ENCODE results near the gene LRRC36. TPM values are rescaled to one million over a fixed set of nuclear protein-coding genes. Genes with fewer than 3 reads are reported as not detected.

The LRRC36 gene
- total RNA-seq, 1 experiment from 2014 or later, result not detected

GRCh38 chr16:67394155-67395104 lies 67.8 kb downstream of the LRRC36 start:
- no peaks in the 10 kb centered on the region for H3K36me3 ChIP-seq (ENCODE audit: low read depth, low read length)
- no peaks in the 10 kb centered on the region for H4K20me1 ChIP-seq (ENCODE audit: low read length)
- no TSS peak for BruUV-seq (replicated peaks)
- no peak overlapping the region for H3K4me2 ChIP-seq (ENCODE audit: low read length)
- no peak overlapping the region for H3K27ac ChIP-seq (ENCODE audit: low read length)
- no peak overlapping the region for H2AFZ ChIP-seq (ENCODE audit: low read length)
- no peak for DNase-seq
- no peaks in the 10 kb centered on the region for H3K27me3 ChIP-seq (ENCODE audit: low read length)
- no peaks in the 10 kb centered on the region for H3F3A ChIP-seq (ENCODE audit: low read length, unreplicated experiment)
- peaks cover 5% of the 10 kb centered on the region; the same call in 1 of the 2 replicates for H3K4me1 ChIP-seq (ENCODE audit: insufficient read depth, low read length)
- no peaks in the 10 kb centered on the region for H3K9me2 ChIP-seq (replicated peaks; ENCODE audit: low read length)
- TF ChIP-seq EZH2phosphoT487 (IDR thresholded peaks at IDR 0.05; ENCODE audit: borderline replicate concordance, low read length) (no peak), EZH2 (IDR thresholded peaks at IDR 0.05; ENCODE audit: low read length, unreplicated experiment) (no peak), CTCF (conservative IDR thresholded peaks at IDR 0.05; ENCODE audit: low read depth, low read length) (no peak)
- no peak overlapping the region for H3K9ac ChIP-seq (ENCODE audit: low read length)
- intact Hi-C loops (cut with micrococcal nuclease), result loop anchor here (10.0 kb wide), 1 partner anchor 50 kb away; no protein-coding TSS in a partner anchor
- no peak overlapping the region for H3K4me3 ChIP-seq (ENCODE audit: low read length)
- no peaks in the 10 kb centered on the region for H3K9me3 ChIP-seq (ENCODE audit: low read length)
- CTCF ChIA-PET, result interaction anchor here (0.7 kb wide), 1 partner anchor 134 kb away, joined by 6 read pairs; no protein-coding TSS in a partner anchor
- H3K79me2 ChIP-seq (ENCODE audit: low read length), result no peaks in the 10 kb centered on the region
- ATAC-seq, result no peak
- POLR2A ChIA-PET (ENCODE audit: unreplicated experiment), result no interaction called here

GRCh38 chr16:67395105-67395457 lies 68.5 kb downstream of the LRRC36 start:
- H2AFZ ChIP-seq (ENCODE audit: low read length), result no peak overlapping the region
- no peaks in the 10 kb centered on the region for H3K9me3 ChIP-seq (ENCODE audit: low read length)
- no peaks in the 10 kb centered on the region for H3K9me2 ChIP-seq (replicated peaks; ENCODE audit: low read length)
- BruUV-seq (replicated peaks), result no TSS peak
- intact Hi-C loops (cut with micrococcal nuclease), result loop anchor here (10.0 kb wide), 1 partner anchor 50 kb away; no protein-coding TSS in a partner anchor
- no peak overlapping the region for H3K27ac ChIP-seq (ENCODE audit: low read length)
- no peaks in the 10 kb centered on the region for H3K27me3 ChIP-seq (ENCODE audit: low read length)
- H3K4me3 ChIP-seq (ENCODE audit: low read length), result no peak overlapping the region
- DNase-seq (no peak), ATAC-seq (no peak)
- no peak overlapping the region for H3K4me2 ChIP-seq (ENCODE audit: low read length)
- no peak overlapping the region for H3K9ac ChIP-seq (ENCODE audit: low read length)
- no peaks in the 10 kb centered on the region for H3K79me2 ChIP-seq (ENCODE audit: low read length)
- POLR2A ChIA-PET (ENCODE audit: unreplicated experiment), result no interaction called here
- CTCF ChIA-PET, result no interaction called here
- no peaks in the 10 kb centered on the region for H3F3A ChIP-seq (ENCODE audit: low read length, unreplicated experiment)
- TF ChIP-seq EZH2phosphoT487 (IDR thresholded peaks at IDR 0.05; ENCODE audit: borderline replicate concordance, low read length) (no peak), EZH2 (IDR thresholded peaks at IDR 0.05; ENCODE audit: low read length, unreplicated experiment) (no peak), CTCF (conservative IDR thresholded peaks at IDR 0.05; ENCODE audit: low read depth, low read length) (no peak)
- H4K20me1 ChIP-seq (ENCODE audit: low read length), result no peaks in the 10 kb centered on the region
- H3K4me1 ChIP-seq (ENCODE audit: insufficient read depth, low read length), result peaks cover 5% of the 10 kb centered on the region; the same call in 1 of the 2 replicates
- H3K36me3 ChIP-seq (ENCODE audit: low read depth, low read length), result no peaks in the 10 kb centered on the region

Data from PC-3 (cell line).